Omental fat pad (tissue), 4 donors: ENCODE results near the gene CCP110. TPM values are rescaled to one million over a fixed set of nuclear protein-coding genes. Genes with fewer than 3 reads are reported as not detected.
A peak's percentile ranks its signal among the peaks of the same experiment; 100 is the strongest.

ENCODE experiments used
- ATAC-seq: fragments of 150-250 bp; one replicate; pipeline ENCODE4 v1.9.1; 2016; ENCODE audit warnings: mild to moderate bottlenecking, moderate library complexity; ENCODE audit not compliant: low FRiP score
- DNase-seq: peaks from one replicate; pipeline ENCODE4 v3.0.0-alpha.2; 2019; ENCODE audit warnings: low spot score
- total RNA-seq, 4 donors: library from RNA; depleted of rRNA; stranded (reverse); fragments of >200 nt; gene quantifications; one replicate each; pipeline ENCODE4 v1.1.0, GENCODE V29; 2016
- TF ChIP-seq, protein P1 (sequence below), 3 donors: fragments of 450-650 bp; IDR thresholded peaks; one replicate each; pipeline ENCODE4 v1.5.1; 2016 to 2017; ENCODE audit warnings: antibody characterized with exemption in 3 of 3, mild to moderate bottlenecking in 3 of 3, moderate library complexity in 2 of 3

CCP110 gene, protein sequence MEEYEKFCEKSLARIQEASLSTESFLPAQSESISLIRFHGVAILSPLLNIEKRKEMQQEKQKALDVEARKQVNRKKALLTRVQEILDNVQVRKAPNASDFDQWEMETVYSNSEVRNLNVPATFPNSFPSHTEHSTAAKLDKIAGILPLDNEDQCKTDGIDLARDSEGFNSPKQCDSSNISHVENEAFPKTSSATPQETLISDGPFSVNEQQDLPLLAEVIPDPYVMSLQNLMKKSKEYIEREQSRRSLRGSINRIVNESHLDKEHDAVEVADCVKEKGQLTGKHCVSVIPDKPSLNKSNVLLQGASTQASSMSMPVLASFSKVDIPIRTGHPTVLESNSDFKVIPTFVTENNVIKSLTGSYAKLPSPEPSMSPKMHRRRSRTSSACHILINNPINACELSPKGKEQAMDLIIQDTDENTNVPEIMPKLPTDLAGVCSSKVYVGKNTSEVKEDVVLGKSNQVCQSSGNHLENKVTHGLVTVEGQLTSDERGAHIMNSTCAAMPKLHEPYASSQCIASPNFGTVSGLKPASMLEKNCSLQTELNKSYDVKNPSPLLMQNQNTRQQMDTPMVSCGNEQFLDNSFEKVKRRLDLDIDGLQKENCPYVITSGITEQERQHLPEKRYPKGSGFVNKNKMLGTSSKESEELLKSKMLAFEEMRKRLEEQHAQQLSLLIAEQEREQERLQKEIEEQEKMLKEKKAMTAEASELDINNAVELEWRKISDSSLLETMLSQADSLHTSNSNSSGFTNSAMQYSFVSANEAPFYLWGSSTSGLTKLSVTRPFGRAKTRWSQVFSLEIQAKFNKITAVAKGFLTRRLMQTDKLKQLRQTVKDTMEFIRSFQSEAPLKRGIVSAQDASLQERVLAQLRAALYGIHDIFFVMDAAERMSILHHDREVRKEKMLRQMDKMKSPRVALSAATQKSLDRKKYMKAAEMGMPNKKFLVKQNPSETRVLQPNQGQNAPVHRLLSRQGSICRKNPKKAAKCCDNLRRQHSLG
- 10 to 100 TPM in 3 of 4 donors, 1 to 10 TPM in 1; 8.9 to 18.8 (median 14.3) TPM for total RNA-seq

GRCh38 chr16:19523559-19524355 is at the start of gene CCP110:
TSS of gene CCP110 (plus strand) at chr16:19523942. CDS start at chr16:19527882, 3,940 bp downstream.
- TF ChIP-seq, protein P1, sequence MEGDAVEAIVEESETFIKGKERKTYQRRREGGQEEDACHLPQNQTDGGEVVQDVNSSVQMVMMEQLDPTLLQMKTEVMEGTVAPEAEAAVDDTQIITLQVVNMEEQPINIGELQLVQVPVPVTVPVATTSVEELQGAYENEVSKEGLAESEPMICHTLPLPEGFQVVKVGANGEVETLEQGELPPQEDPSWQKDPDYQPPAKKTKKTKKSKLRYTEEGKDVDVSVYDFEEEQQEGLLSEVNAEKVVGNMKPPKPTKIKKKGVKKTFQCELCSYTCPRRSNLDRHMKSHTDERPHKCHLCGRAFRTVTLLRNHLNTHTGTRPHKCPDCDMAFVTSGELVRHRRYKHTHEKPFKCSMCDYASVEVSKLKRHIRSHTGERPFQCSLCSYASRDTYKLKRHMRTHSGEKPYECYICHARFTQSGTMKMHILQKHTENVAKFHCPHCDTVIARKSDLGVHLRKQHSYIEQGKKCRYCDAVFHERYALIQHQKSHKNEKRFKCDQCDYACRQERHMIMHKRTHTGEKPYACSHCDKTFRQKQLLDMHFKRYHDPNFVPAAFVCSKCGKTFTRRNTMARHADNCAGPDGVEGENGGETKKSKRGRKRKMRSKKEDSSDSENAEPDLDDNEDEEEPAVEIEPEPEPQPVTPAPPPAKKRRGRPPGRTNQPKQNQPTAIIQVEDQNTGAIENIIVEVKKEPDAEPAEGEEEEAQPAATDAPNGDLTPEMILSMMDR (IDR thresholded peaks at IDR 0.05) = no peak
- ATAC-seq (peak; percentile 82), DNase-seq (peak; percentile 91)

DNA sequence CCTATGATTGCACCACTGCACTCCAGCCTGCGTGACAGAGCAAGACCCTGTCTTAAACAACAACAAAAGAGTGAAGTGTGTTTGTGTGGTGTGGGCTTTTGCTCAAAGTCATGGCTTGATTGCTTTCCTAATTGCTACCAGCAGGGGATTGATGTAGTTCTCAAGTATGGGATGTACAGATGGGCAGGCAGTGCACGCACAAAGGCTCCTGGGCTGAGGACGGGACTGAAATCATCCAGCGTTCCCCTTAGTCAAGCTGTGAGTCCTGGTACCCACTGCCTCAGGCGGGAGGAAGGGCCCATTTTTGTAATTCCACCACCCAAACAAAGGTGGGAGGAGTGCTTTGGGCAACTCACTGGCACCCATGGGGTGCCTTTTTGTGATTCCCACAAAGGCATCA is 49.1 kb upstream of the CCP110 start:
- ATAC-seq = no peak
- TF ChIP-seq, protein P1 (IDR thresholded peaks at IDR 0.05) = no peak
- DNase-seq = no peak

GRCh38 chr16:19478505-19478904 is 45.2 kb upstream of the CCP110 start:
- DNase-seq (no peak), ATAC-seq (no peak)
- TF ChIP-seq, protein P1 (IDR thresholded peaks at IDR 0.05) = no peak

- TF ChIP-seq, protein P1 (IDR thresholded peaks at IDR 0.05) = no peak
- no peak for DNase-seq
- ATAC-seq = no peak
Observed at GRCh38 chr16:19479302-19479721, 44.4 kb upstream of the CCP110 start.

- ATAC-seq (no peak), DNase-seq (no peak)
- TF ChIP-seq, protein P1 (IDR thresholded peaks at IDR 0.05) = no peak
Observed at GRCh38 chr16:19481296-19481695, 42.4 kb upstream of the CCP110 start.

GRCh38 chr16:19481769-19482168 is 42.0 kb upstream of the CCP110 start:
- ATAC-seq (no peak), DNase-seq (no peak)
- TF ChIP-seq, protein P1 (IDR thresholded peaks at IDR 0.05) = no peak
